ENCODE measurements around the gene MLLT6.

The MLLT6 gene

DNA sequence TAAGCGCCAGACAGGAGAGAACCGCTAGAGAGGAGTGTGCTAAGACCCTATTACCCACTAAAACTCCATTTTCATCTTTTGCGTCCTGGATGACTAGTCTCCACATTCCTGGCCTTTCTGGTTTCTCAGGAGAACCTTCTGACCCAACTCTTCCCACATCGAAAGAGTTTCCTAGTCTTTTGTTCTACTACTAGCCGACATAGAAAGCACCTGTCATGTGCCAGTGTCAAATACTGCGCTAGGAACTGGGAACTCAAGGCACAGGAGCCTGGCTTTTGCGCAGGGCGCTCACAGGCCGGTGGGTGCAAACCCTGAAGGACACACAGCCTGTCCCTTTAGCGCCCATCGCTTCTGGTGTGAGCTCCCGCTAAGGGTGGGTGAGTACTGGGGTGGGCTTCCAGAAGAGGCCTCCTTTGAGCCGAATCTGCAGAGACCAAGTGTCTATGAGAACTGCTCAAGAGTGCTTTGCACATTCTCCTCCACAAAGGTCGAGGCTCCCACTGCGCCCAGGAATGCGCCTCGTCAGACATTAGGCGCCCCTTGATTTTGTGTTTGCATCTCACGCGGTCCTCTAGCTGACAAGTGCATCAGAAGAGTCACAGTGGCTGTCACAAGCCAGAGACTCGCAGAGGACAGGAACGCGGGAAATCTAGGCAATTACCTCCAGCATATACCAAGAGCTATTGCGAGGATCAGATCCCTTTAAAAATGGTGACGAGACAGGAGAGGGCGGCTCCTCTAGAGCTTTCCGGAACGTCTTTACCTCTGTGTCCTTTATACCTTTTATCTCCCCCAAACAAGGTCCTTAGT lies 45.4 kb downstream of the MLLT6 start:
- H3K23ac ChIP-seq (ENCODE audit: low read length in 2 of 2): no peak overlapping the region
- peaks cover 45% of the 10 kb centered on the region for H3K4me1 ChIP-seq (ENCODE audit: control insufficient read depth, insufficient read depth, low read depth, low read length)
- H3K4me3 ChIP-seq (ENCODE audit: insufficient read depth in 1 of 2, low read depth in 1 of 2, low read length in 2 of 2): peak overlapping the region; percentile 46 to 88
- no peak overlapping the region for H3K27ac ChIP-seq (ENCODE audit: low read length, poor library complexity, severe bottlenecking)
- peaks cover 17 to 20% of the 10 kb centered on the region in 2 experiments for H3K36me3 ChIP-seq (ENCODE audit: control insufficient read depth in 1 of 2, insufficient read depth in 2 of 2, low read depth in 1 of 2, low read length in 2 of 2)
- no peak overlapping the region for H2BK120ac ChIP-seq (ENCODE audit: low read depth, low read length)
- H2AK5ac ChIP-seq (ENCODE audit: low read length, severe bottlenecking): no peak overlapping the region
- H3K9ac ChIP-seq (ENCODE audit: low read length): peak overlapping the region; percentile 86
- WGBS: 8% methylated on average over 28 of the region's 28 CpGs
- H3K4me2 ChIP-seq (ENCODE audit: low read length, poor library complexity, severe bottlenecking): peak overlapping the region; percentile 97
- DNase-seq: peak; percentile 53
- no peak overlapping the region for H2AFZ ChIP-seq (ENCODE audit: low read depth, low read length)
- H3K14ac ChIP-seq (ENCODE audit: low read length in 2 of 2): no peak overlapping the region
- H4K91ac ChIP-seq (ENCODE audit: low read length): no peak overlapping the region
- peaks cover 8% of the 10 kb centered on the region for H3K79me1 ChIP-seq (replicated peaks; ENCODE audit: low read length, poor library complexity, severe bottlenecking)
- no peak overlapping the region for H3K18ac ChIP-seq (ENCODE audit: low read depth in 1 of 2, low read length in 2 of 2)
- H2BK5ac ChIP-seq (ENCODE audit: low read depth, low read length, poor library complexity, severe bottlenecking): no peak overlapping the region
- no peak overlapping the region for H2BK12ac ChIP-seq (ENCODE audit: low read length in 2 of 2)
- no peak overlapping the region for H2BK15ac ChIP-seq (ENCODE audit: low read depth, poor library complexity, severe bottlenecking)
- H3K9me3 ChIP-seq (ENCODE audit: control insufficient read depth, low read length): no peaks in the 10 kb centered on the region
- no peak overlapping the region for H4K8ac ChIP-seq (ENCODE audit: low read length)
- no peak overlapping the region for H3K4ac ChIP-seq (ENCODE audit: low read depth in 1 of 2, low read length in 2 of 2)
- H3K27me3 ChIP-seq (ENCODE audit: control insufficient read depth in 1 of 2, insufficient read depth in 1 of 2, low read length in 2 of 2): no peaks in the 10 kb centered on the region

DNA sequence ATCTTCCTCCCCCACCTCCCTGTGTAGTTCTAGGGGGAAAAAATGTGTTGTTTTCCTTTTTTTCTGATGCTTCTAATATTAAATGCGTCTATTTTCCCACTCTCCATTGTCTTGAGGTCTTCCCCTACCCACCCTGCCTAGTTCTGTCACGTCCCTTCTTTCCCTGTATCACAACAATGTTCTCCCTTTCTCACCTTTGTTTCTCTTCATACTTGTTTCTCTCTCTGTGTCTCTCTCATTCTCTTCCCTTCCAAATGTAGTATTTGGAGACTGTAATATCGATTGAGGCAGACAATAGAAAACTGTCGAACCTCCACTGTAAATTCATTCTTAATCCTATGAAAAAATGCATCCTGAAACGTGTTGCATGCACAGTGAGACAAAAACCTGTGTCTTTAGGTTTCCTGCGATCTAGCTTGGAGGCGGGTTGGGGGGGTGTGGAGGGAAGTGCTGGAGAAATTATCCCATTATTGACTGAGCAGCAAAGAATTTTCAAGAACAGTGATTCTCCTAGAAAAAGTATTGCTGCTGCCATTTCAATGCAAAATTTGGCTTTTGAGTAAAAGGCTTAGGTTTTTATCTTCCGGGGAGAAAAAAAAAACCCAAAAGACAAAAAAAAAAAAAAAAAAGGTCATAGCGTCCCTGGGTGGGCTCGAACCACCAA lies 46.2 kb downstream of the MLLT6 start:
- Histone ChIP-seq H3K4me3 (ENCODE audit: insufficient read depth in 1 of 2, low read depth in 1 of 2, low read length in 2 of 2) (peak overlapping the region in 1 of 2 experiments; percentile 88), H3K4me2 (ENCODE audit: low read length, poor library complexity, severe bottlenecking) (peak overlapping the region; percentile 97), H4K91ac (ENCODE audit: low read length) (no peak overlapping the region), H3K4ac (ENCODE audit: low read depth in 1 of 2, low read length in 2 of 2) (no peak overlapping the region), H3K9me3 (ENCODE audit: control insufficient read depth, low read length) (no peaks in the 10 kb centered on the region), H2BK5ac (ENCODE audit: low read depth, low read length, poor library complexity, severe bottlenecking) (no peak overlapping the region), H4K8ac (ENCODE audit: low read length) (no peak overlapping the region), H2AK5ac (ENCODE audit: low read length, severe bottlenecking) (no peak overlapping the region), H3K18ac (ENCODE audit: low read depth in 1 of 2, low read length in 2 of 2) (no peak overlapping the region), H3K36me3 (ENCODE audit: control insufficient read depth in 1 of 2, insufficient read depth in 2 of 2, low read depth in 1 of 2, low read length in 2 of 2) (peaks cover 24 to 27% of the 10 kb centered on the region in 2 experiments), H3K4me1 (ENCODE audit: control insufficient read depth, insufficient read depth, low read depth, low read length) (peaks cover 37% of the 10 kb centered on the region), H3K23ac (ENCODE audit: low read length in 2 of 2) (no peak overlapping the region), H3K79me1 (replicated peaks; ENCODE audit: low read length, poor library complexity, severe bottlenecking) (peaks cover 15% of the 10 kb centered on the region), H3K14ac (ENCODE audit: low read length in 2 of 2) (no peak overlapping the region), H3K9ac (ENCODE audit: low read length) (peak overlapping the region; percentile 52), H2BK12ac (ENCODE audit: low read length in 2 of 2) (no peak overlapping the region), H2BK15ac (ENCODE audit: low read depth, poor library complexity, severe bottlenecking) (no peak overlapping the region), H3K27me3 (ENCODE audit: control insufficient read depth in 1 of 2, insufficient read depth in 1 of 2, low read length in 2 of 2) (no peaks in the 10 kb centered on the region), H2AFZ (ENCODE audit: low read depth, low read length) (no peak overlapping the region), H3K27ac (ENCODE audit: low read length, poor library complexity, severe bottlenecking) (peak overlapping the region; percentile 65), H2BK120ac (ENCODE audit: low read depth, low read length) (no peak overlapping the region)
- 1% methylated on average over 7 of the region's 10 CpGs for WGBS
- no peak for DNase-seq

DNA sequence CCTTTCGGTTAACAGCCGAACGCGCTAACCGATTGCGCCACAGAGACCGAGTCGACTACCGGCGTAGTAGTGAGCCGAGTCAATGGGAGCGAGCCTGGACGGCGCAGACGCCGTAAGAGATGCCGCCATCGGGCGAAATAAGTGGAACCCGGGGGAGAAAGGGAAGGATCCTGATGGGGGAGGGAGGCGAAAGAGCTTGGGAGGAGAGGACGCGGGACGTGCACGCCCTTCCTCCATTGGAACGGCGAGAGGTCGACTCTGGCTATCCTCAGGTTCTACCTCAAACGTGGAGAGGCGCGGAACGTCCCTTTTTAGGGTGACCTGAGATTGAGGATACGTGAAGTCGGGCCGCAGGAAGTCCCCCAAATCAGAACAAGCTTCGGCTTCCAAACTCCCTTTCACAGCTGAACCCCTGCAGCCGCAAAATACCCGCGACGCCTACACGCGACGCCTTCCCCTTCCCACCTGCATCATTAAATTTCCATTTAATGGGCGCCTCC lies 46.8 kb downstream of the MLLT6 start:
- Histone ChIP-seq H3K4ac (ENCODE audit: low read depth in 1 of 2, low read length in 2 of 2) (no peak overlapping the region), H3K4me3 (ENCODE audit: insufficient read depth in 1 of 2, low read depth in 1 of 2, low read length in 2 of 2) (peak overlapping the region; percentile 65 to 88), H2BK5ac (ENCODE audit: low read depth, low read length, poor library complexity, severe bottlenecking) (no peak overlapping the region), H3K14ac (ENCODE audit: low read length in 2 of 2) (peak overlapping the region in 1 of 2 experiments; percentile 35), H3K23ac (ENCODE audit: low read length in 2 of 2) (no peak overlapping the region), H2BK15ac (ENCODE audit: low read depth, poor library complexity, severe bottlenecking) (no peak overlapping the region), H2AK5ac (ENCODE audit: low read length, severe bottlenecking) (no peak overlapping the region), H4K8ac (ENCODE audit: low read length) (peak overlapping the region; percentile 59), H3K4me2 (ENCODE audit: low read length, poor library complexity, severe bottlenecking) (peak overlapping the region; percentile 96), H4K91ac (ENCODE audit: low read length) (peak overlapping the region; percentile 71), H3K18ac (ENCODE audit: low read depth in 1 of 2, low read length in 2 of 2) (peak overlapping the region; percentile 40 to 54), H3K36me3 (ENCODE audit: control insufficient read depth in 1 of 2, insufficient read depth in 2 of 2, low read depth in 1 of 2, low read length in 2 of 2) (peaks cover 30 to 32% of the 10 kb centered on the region in 2 experiments), H3K4me1 (ENCODE audit: control insufficient read depth, insufficient read depth, low read depth, low read length) (peaks cover 31% of the 10 kb centered on the region), H3K9me3 (ENCODE audit: control insufficient read depth, low read length) (no peaks in the 10 kb centered on the region), H3K79me1 (replicated peaks; ENCODE audit: low read length, poor library complexity, severe bottlenecking) (peaks cover 15% of the 10 kb centered on the region), H3K27ac (ENCODE audit: low read length, poor library complexity, severe bottlenecking) (peak overlapping the region; percentile 39), H2BK12ac (ENCODE audit: low read length in 2 of 2) (no peak overlapping the region), H3K9ac (ENCODE audit: low read length) (peak overlapping the region; percentile 95), H2AFZ (ENCODE audit: low read depth, low read length) (peak overlapping the region; percentile 66), H2BK120ac (ENCODE audit: low read depth, low read length) (no peak overlapping the region), H3K27me3 (ENCODE audit: control insufficient read depth in 1 of 2, insufficient read depth in 1 of 2, low read length in 2 of 2) (no peaks in the 10 kb centered on the region)
- under 1% methylated on average over 44 of the region's 44 CpGs for WGBS
- DNase-seq: peak; percentile 94
